Uterus (tissue), 2 donors: ENCODE results near the gene SRRM2.

Source experiments
- CTCF ChIP-seq, 4 experiments: fragments of 200-600 bp in 2 of 4; fragments of 450-650 bp in 2 of 4; sonication (generic) in 2 of 4; IDR thresholded peaks; one replicate each; pipeline ENCODE4 v1.5.1; 2016 to 2019; ENCODE audit warnings: antibody characterized with exemption in 4 of 4, mild to moderate bottlenecking in 2 of 4, moderate library complexity in 1 of 4
- POLR2A ChIP-seq, 2 donors: fragments of 450-650 bp; IDR thresholded peaks; one replicate each; pipeline ENCODE4 v1.6.1; 2016; ENCODE audit warnings: antibody characterized with exemption in 2 of 2, mild to moderate bottlenecking in 1 of 2, moderate library complexity in 1 of 2

GRCh38 chr16:2756288-2757015 lies 4.0 kb downstream of the SRRM2 start:
- TF ChIP-seq CTCF (IDR thresholded peaks at IDR 0.05) = no peak
- no peak for TF ChIP-seq POLR2A (IDR thresholded peaks at IDR 0.05)
